ENCODE results near the gene GGA3.
"Not testable (repeated sequence)": the region's sequence is repeated elsewhere in the genome, so short reads cannot be mapped to it uniquely, and the experiment has no call there.

Gene GGA3

GRCh38 chr17:75207760-75208159 lies 53.6 kb downstream of the GGA3 start:
- TF ChIP-seq JUND (IDR thresholded peaks at IDR 0.05; ENCODE audit: low read depth): no peak
- no peak for DNase-seq (ENCODE audit: low read depth in 1 of 2, low spot score in 1 of 2)
- in situ Hi-C loops (cut with HindIII; ENCODE audit: low pct_unique_long_range_greater_than_20kb, low sequenced_read_pairs): no loop called here

GRCh38 chr17:75207050-75207407 lies 54.4 kb downstream of the GGA3 start:
- in situ Hi-C loops (cut with HindIII; ENCODE audit: low pct_unique_long_range_greater_than_20kb, low sequenced_read_pairs); DNase-seq (ENCODE audit: low read depth in 1 of 2, low spot score in 1 of 2): not testable (repeated sequence)

- TF ChIP-seq JUND (IDR thresholded peaks at IDR 0.05; ENCODE audit: low read depth): no peak
- no peak for DNase-seq (ENCODE audit: low read depth in 1 of 2, low spot score in 1 of 2)
- in situ Hi-C loops (cut with HindIII; ENCODE audit: low pct_unique_long_range_greater_than_20kb, low sequenced_read_pairs): no loop called here
Observed at GRCh38 chr17:75205793-75206163, 55.6 kb downstream of the GGA3 start.

GRCh38 chr17:75205037-75205792 lies 56.2 kb downstream of the GGA3 start, which contains the start of gene NUP85:
TSS of gene NUP85 (plus strand) at chr17:75205679. CDS start at chr17:75205762, 83 bp downstream.
- in situ Hi-C loops (cut with HindIII; ENCODE audit: low pct_unique_long_range_greater_than_20kb, low sequenced_read_pairs): no loop called here
- DNase-seq (ENCODE audit: low read depth in 1 of 2, low spot score in 1 of 2): peak; percentile 97 to 98
- TF ChIP-seq JUND (IDR thresholded peaks at IDR 0.05; ENCODE audit: low read depth): no peak

GRCh38 chr17:75199886-75200618 lies 61.4 kb downstream of the GGA3 start:
- in situ Hi-C loops (cut with HindIII; ENCODE audit: low pct_unique_long_range_greater_than_20kb, low sequenced_read_pairs): no loop called here
- no peak for DNase-seq (ENCODE audit: low read depth in 1 of 2, low spot score in 1 of 2)
- TF ChIP-seq JUND (IDR thresholded peaks at IDR 0.05; ENCODE audit: low read depth): no peak

- TF ChIP-seq JUND (IDR thresholded peaks at IDR 0.05; ENCODE audit: low read depth): no peak
- no peak for DNase-seq (ENCODE audit: low read depth in 1 of 2, low spot score in 1 of 2)
- in situ Hi-C loops (cut with HindIII; ENCODE audit: low pct_unique_long_range_greater_than_20kb, low sequenced_read_pairs): no loop called here
Observed at GRCh38 chr17:75194879-75195278, 66.5 kb downstream of the GGA3 start.

GRCh38 chr17:75191584-75191983 lies 69.8 kb downstream of the GGA3 start:
- DNase-seq (ENCODE audit: low read depth in 1 of 2, low spot score in 1 of 2): no peak
- in situ Hi-C loops (cut with HindIII; ENCODE audit: low pct_unique_long_range_greater_than_20kb, low sequenced_read_pairs): no loop called here
- TF ChIP-seq JUND (IDR thresholded peaks at IDR 0.05; ENCODE audit: low read depth): no peak

GRCh38 chr17:75188614-75189013 lies 72.8 kb downstream of the GGA3 start:
- in situ Hi-C loops (cut with HindIII; ENCODE audit: low pct_unique_long_range_greater_than_20kb, low sequenced_read_pairs): no loop called here
- no peak for DNase-seq (ENCODE audit: low read depth in 1 of 2, low spot score in 1 of 2)
- TF ChIP-seq JUND (IDR thresholded peaks at IDR 0.05; ENCODE audit: low read depth): no peak
